ENCODE data around the gene GNPTG. TPM values are rescaled to one million over a fixed set of nuclear protein-coding genes. Genes with fewer than 3 reads are reported as not detected.

Gene GNPTG
- total and polyA plus RNA-seq, 2 of the 8 experiments (the other 6 are each of a cell fraction or from before 2014, with no cell fraction given) = 26.2 to 51.2 TPM

GRCh38 chr16:1361685-1362360 is 10.1 kb downstream of the GNPTG start (continued):
- TF ChIP-seq CHD7 (IDR thresholded peaks at IDR 0.05; ENCODE audit: insufficient replicate concordance, low read length) (no peak), KDM5A (IDR thresholded peaks at IDR 0.05; ENCODE audit: low read length) (no peak)
